Sciatic nerve (tissue), 2 donors: ENCODE results near the gene EPOP. TPM values are rescaled to one million over a fixed set of nuclear protein-coding genes. Genes with fewer than 3 reads are reported as not detected.

Source experiments
- ATAC-seq: fragments of 200-7000 bp; cut with Tn5 transposase; one replicate; pipeline ENCODE4 v1.9.1; 2020; ENCODE audit warnings: mild to moderate bottlenecking, moderate library complexity
- DNase-seq: peaks from one replicate; pipeline ENCODE4 v3.0.0-alpha.2; 2020; ENCODE audit warnings: low spot score
- intact Hi-C: fragments of 100-400 bp; cut with DNase I; formaldehyde crosslinking; loops from one replicate; pipeline ENCODE4 v1.14.2; 2022
- total RNA-seq: library from RNA; stranded (reverse); fragmentation: NEBNext Ultra II Directional; extraction: Animal tissue kit (Norgen Biotek cat#: 25700); gene quantifications from one replicate; pipeline ENCODE4 v1.2.1, GENCODE V29; 2021
- donor health status: DM: no; HTN: no; CAD: no.
- donor health status: DM: no; HTN: no; CAD: no.

Gene EPOP
- 1.5 TPM for total RNA-seq

- peak; percentile 89 for DNase-seq
- ATAC-seq: peak; percentile 88
- intact Hi-C loops: loop anchor here (5.0 kb wide), 1 partner anchor 57 kb away; the partner anchor contains the start of gene CISD3
Measured at GRCh38 chr17:38674749-38675615, at the start of gene EPOP. Gene EPOP, minus strand, starts transcription at chr17:38674957. Its CDS starts 462 bp downstream, at chr17:38674495.

GRCh38 chr17:38721802-38722201, 47.0 kb upstream of the EPOP start:
- ATAC-seq (no peak), DNase-seq (no peak)
- intact Hi-C loops: no loop called here

- no peak for ATAC-seq
- intact Hi-C loops: no loop called here
- no peak for DNase-seq
Measured at GRCh38 chr17:38720941-38721340, 46.2 kb upstream of the EPOP start.

GRCh38 chr17:38719943-38720641, 45.3 kb upstream of the EPOP start:
- intact Hi-C loops: no loop called here
- no peak for DNase-seq
- no peak for ATAC-seq

GRCh38 chr17:38719289-38719942, 44.7 kb upstream of the EPOP start:
- intact Hi-C loops: no loop called here
- ATAC-seq: no peak
- DNase-seq: no peak

GRCh38 chr17:38717139-38717745, 42.5 kb upstream of the EPOP start:
- DNase-seq (no peak), ATAC-seq (no peak)
- intact Hi-C loops: no loop called here

- intact Hi-C loops: no loop called here
- no peak for DNase-seq
- ATAC-seq: no peak
Measured at GRCh38 chr17:38716368-38717005, 41.7 kb upstream of the EPOP start.

GRCh38 chr17:38715216-38715943, 40.6 kb upstream of the EPOP start:
- DNase-seq (no peak), ATAC-seq (no peak)
- intact Hi-C loops: no loop called here

- DNase-seq (no peak), ATAC-seq (no peak)
- intact Hi-C loops: no loop called here
Measured at GRCh38 chr17:38713456-38714075, 38.8 kb upstream of the EPOP start.

GRCh38 chr17:38712593-38712992, 37.8 kb upstream of the EPOP start:
- ATAC-seq (no peak), DNase-seq (no peak)
- intact Hi-C loops: no loop called here

- intact Hi-C loops: no loop called here
- DNase-seq (no peak), ATAC-seq (no peak)
Measured at GRCh38 chr17:38711792-38712571, 37.2 kb upstream of the EPOP start.

GRCh38 chr17:38710985-38711384, 36.2 kb upstream of the EPOP start:
- intact Hi-C loops: no loop called here
- no peak for ATAC-seq
- no peak for DNase-seq

GRCh38 chr17:38710604-38710962, 35.8 kb upstream of the EPOP start:
- intact Hi-C loops: no loop called here
- no peak for ATAC-seq
- no peak for DNase-seq

GRCh38 chr17:38709864-38710603, 35.3 kb upstream of the EPOP start:
- no peak for ATAC-seq
- intact Hi-C loops: no loop called here

GRCh38 chr17:38709104-38709820, 34.5 kb upstream of the EPOP start:
- intact Hi-C loops: no loop called here
- ATAC-seq (no peak), DNase-seq (no peak)

More at GRCh38 chr17:38709864-38710603, 35.3 kb upstream of the EPOP start:
- no peak for DNase-seq
